OCI-LY1 (cell line): Measurements from ENCODE around the gene TIE1.

Experiments used
- H2AFZ ChIP-seq: fragments of 200-600 bp; sonication (generic), shearing (Covaris generic); 2 replicates; pipeline ENCODE4 v1.6.0; 2014; ENCODE audit warnings: antibody characterized with exemption, mild to moderate bottlenecking, low read length
- H3F3A ChIP-seq: fragments of 200-600 bp; sonication (generic), shearing (Covaris generic); 2 replicates; pipeline ENCODE4 v1.6.0; 2014; ENCODE audit warnings: mild to moderate bottlenecking, antibody characterized with exemption, low read length, moderate library complexity; ENCODE audit not compliant: insufficient read depth
- H3K27ac ChIP-seq: fragments of 200-600 bp; sonication (generic); 2 replicates; pipeline ENCODE4 v1.5.1; 2014; ENCODE audit warnings: low read length, mixed run types, mild to moderate bottlenecking, low read depth; ENCODE audit not compliant: poor library complexity, severe bottlenecking
- H3K27me3 ChIP-seq: fragments of 200-600 bp; sonication (generic); 2 replicates; pipeline ENCODE4 v1.6.0; 2014; ENCODE audit warnings: antibody characterized with exemption, mild to moderate bottlenecking, low read length, moderate library complexity; ENCODE audit not compliant: insufficient read depth
- H3K36me3 ChIP-seq: fragments of 200-600 bp; sonication (generic); 2 replicates; pipeline ENCODE4 v1.6.1; 2014; ENCODE audit warnings: mild to moderate bottlenecking, antibody characterized with exemption, low read length, moderate library complexity, mixed read lengths; ENCODE audit not compliant: insufficient read depth
- H3K4me1 ChIP-seq: fragments of 200-600 bp; sonication (generic); 2 replicates; pipeline ENCODE4 v1.5.1; 2014; ENCODE audit warnings: mild to moderate bottlenecking, low read length, moderate library complexity; ENCODE audit not compliant: insufficient read depth, severe bottlenecking
- H3K4me2 ChIP-seq: fragments of 200-600 bp; sonication (generic), shearing (Covaris generic); 2 replicates; pipeline ENCODE4 v1.6.1; 2014; ENCODE audit warnings: low read length
- H3K4me3 ChIP-seq: fragments of 200-600 bp; sonication (generic); 2 replicates; pipeline ENCODE4 v1.5.1; 2014; ENCODE audit warnings: low read length, low read depth, mild to moderate bottlenecking, mixed read lengths; ENCODE audit not compliant: poor library complexity, severe bottlenecking
- H3K79me2 ChIP-seq: fragments of 200-600 bp; shearing (Covaris generic); 2 replicates; pipeline ENCODE4 v1.6.1; 2016; ENCODE audit warnings: mixed run types, low read length, mixed read lengths; ENCODE audit not compliant: insufficient read depth
- H3K9ac ChIP-seq: fragments of 200-600 bp; sonication (generic), shearing (Covaris generic); 2 replicates; pipeline ENCODE4 v1.6.1; 2014; ENCODE audit warnings: mild to moderate bottlenecking, low read length, mixed read lengths
- H3K9me2 ChIP-seq: fragments of 200-600 bp; sonication (generic), shearing (Covaris generic); 2 replicates; pipeline ENCODE4 v1.6.1; 2014; ENCODE audit warnings: low read depth, mild to moderate bottlenecking, low read length, mixed read lengths
- H3K9me3 ChIP-seq: fragments of 200-600 bp; shearing (Covaris generic); 2 replicates; pipeline ENCODE4 v1.6.1; 2014; ENCODE audit warnings: low read length, mixed read lengths
- H4K20me1 ChIP-seq: fragments of 200-600 bp; sonication (generic), shearing (Covaris generic); 2 replicates; pipeline ENCODE4 v1.6.0; 2016; ENCODE audit warnings: mild to moderate bottlenecking, low read length; ENCODE audit not compliant: insufficient read depth
- CTCF ChIP-seq: fragments of 200-600 bp; sonication (generic), shearing (Covaris generic); IDR thresholded peaks from 2 replicates; pipeline ENCODE4 v1.5.1; 2017; ENCODE audit warnings: mild to moderate bottlenecking, antibody characterized with exemption, low read length, moderate library complexity, mixed read lengths
- EZH2 ChIP-seq: fragments of 200-600 bp; sonication (generic), shearing (Covaris generic); IDR thresholded peaks from 2 replicates; pipeline ENCODE4 v1.8.0; 2017; ENCODE audit warnings: borderline replicate concordance, mixed run types, mild to moderate bottlenecking, antibody characterized with exemption, low read length, moderate library complexity, mixed read lengths

The TIE1 gene

GRCh38 chr1:43274125-43274803, 26.5 kb upstream of the TIE1 start:
- no peaks in the 10 kb centered on the region for H3F3A ChIP-seq
- no peak overlapping the region; the same call in 1 of the 2 replicates for H3K4me2 ChIP-seq
- no peak overlapping the region for H3K4me3 ChIP-seq
- no peaks in the 10 kb centered on the region for H4K20me1 ChIP-seq
- no peaks in the 10 kb centered on the region for H3K36me3 ChIP-seq
- H3K9ac ChIP-seq: no peak overlapping the region
- no peak overlapping the region for H2AFZ ChIP-seq
- TF ChIP-seq CTCF (no peak), EZH2 (no peak)
- no peak overlapping the region for H3K27ac ChIP-seq
- H3K27me3 ChIP-seq: peaks cover 6% of the 10 kb centered on the region
- H3K9me3 ChIP-seq: no peaks in the 10 kb centered on the region
- peaks cover 3% of the 10 kb centered on the region for H3K4me1 ChIP-seq
- H3K9me2 ChIP-seq: no peaks in the 10 kb centered on the region
- no peaks in the 10 kb centered on the region for H3K79me2 ChIP-seq

GRCh38 chr1:43274804-43275180, 26.0 kb upstream of the TIE1 start:
- peaks cover 6% of the 10 kb centered on the region for H3K27me3 ChIP-seq
- no peak overlapping the region for H3K27ac ChIP-seq
- H3K4me3 ChIP-seq: no peak overlapping the region
- no peak overlapping the region for H3K4me2 ChIP-seq
- TF ChIP-seq EZH2 (no peak), CTCF (no peak)
- H3K79me2 ChIP-seq: no peaks in the 10 kb centered on the region
- no peaks in the 10 kb centered on the region for H3K9me3 ChIP-seq
- no peaks in the 10 kb centered on the region for H4K20me1 ChIP-seq
- no peaks in the 10 kb centered on the region for H3F3A ChIP-seq
- H2AFZ ChIP-seq: no peak overlapping the region
- no peaks in the 10 kb centered on the region for H3K36me3 ChIP-seq
- H3K9ac ChIP-seq: no peak overlapping the region
- no peaks in the 10 kb centered on the region for H3K9me2 ChIP-seq
- H3K4me1 ChIP-seq: peaks cover 3% of the 10 kb centered on the region

- Histone ChIP-seq H3K36me3 (no peaks in the 10 kb centered on the region), H2AFZ (no peak overlapping the region)
- no peak for TF ChIP-seq EZH2
- TF ChIP-seq CTCF: no peak
These were observed 24.8 kb upstream of the TIE1 start for GRCh38 chr1:43275826-43276620.

More at GRCh38 chr1:43275826-43276620, 24.8 kb upstream of the TIE1 start:
- H3K79me2 ChIP-seq: no peaks in the 10 kb centered on the region
- no peak overlapping the region for H3K27ac ChIP-seq
- H3K27me3 ChIP-seq: peaks cover 6% of the 10 kb centered on the region
- H4K20me1 ChIP-seq: no peaks in the 10 kb centered on the region
- no peaks in the 10 kb centered on the region for H3K9me2 ChIP-seq
- no peaks in the 10 kb centered on the region for H3K9me3 ChIP-seq
- H3F3A ChIP-seq: no peaks in the 10 kb centered on the region
- no peak overlapping the region for H3K9ac ChIP-seq
- no peak overlapping the region for H3K4me3 ChIP-seq
- no peak overlapping the region for H3K4me2 ChIP-seq
- peaks cover 2% of the 10 kb centered on the region for H3K4me1 ChIP-seq
